OCI-M2 (cell line): ENCODE data around the gene PELI1.
"Not testable (repeated sequence)": the region's sequence is repeated elsewhere in the genome, so short reads cannot be mapped to it uniquely, and the experiment has no call there.

Source experiments
- DNase-seq: peaks from one replicate; lab custom pipeline; 2025; ENCODE audit not compliant: unreplicated experiment; lab: John Stamatoyannopoulos, UW

PELI1 gene

GRCh38 chr2:64124168-64124567 is 20.1 kb downstream of the PELI1 start:
- no peak for DNase-seq

- DNase-seq: no peak
Measured at GRCh38 chr2:64123740-64124139, 20.5 kb downstream of the PELI1 start.

DNA sequence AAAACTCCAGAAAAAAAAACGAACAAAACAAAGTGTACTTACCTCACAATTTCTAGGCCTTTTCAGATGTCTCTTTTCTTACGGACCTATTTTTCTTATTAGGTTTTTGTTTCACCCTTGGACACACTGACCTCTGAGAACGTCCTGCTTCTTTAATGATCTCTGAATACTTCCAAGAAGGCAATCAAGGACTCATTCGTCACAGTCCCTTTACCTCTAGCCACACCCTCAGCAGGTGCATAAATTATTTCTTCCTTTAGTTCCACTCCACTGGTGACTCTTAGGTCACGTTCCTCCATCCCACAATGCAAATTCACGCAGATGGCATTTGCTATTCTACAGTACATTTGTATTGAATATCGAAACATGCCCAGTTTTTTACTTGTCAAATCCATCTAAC is 21.9 kb downstream of the PELI1 start:
- DNase-seq: no peak

DNA sequence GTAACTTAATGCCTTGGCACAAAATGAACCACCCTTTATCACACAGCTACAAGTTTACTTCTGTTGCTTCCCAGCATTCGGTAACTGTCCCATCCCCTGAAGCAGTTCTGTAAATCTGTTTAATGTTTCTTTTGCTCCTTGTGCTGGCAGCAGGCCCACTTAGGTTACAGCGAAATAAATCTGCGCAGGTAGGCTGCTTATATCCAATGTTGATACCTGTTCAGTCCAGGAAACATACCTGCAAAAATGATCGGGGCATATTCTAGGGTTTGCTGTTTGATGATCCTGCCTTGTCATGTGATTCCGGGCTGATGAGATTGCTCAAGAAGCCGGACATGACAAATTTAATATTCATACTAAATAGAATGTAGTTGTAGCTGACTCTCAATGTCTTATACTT is 23.3 kb downstream of the PELI1 start:
- DNase-seq: no peak

DNA sequence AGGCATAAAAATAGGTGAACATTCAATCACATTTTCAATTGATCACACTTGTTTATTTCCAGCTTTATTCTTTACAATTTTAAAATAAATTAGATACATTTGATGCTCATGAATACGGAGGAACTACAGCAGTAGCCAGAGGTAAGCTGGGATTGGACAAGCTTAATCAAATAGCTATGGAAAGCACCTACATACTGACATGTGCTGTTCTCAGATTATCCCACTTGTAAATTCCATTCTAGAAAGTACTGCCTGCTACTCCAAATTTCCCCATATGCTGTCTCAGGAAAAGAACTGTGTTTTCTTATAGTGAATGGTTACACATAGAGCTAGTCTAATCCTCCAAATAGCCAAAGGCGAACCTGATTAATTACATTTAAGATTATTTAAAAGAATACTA is 24.2 kb downstream of the PELI1 start:
- no peak for DNase-seq

- no peak for DNase-seq
Measured at GRCh38 chr2:64119369-64119768, 24.9 kb downstream of the PELI1 start.

DNA sequence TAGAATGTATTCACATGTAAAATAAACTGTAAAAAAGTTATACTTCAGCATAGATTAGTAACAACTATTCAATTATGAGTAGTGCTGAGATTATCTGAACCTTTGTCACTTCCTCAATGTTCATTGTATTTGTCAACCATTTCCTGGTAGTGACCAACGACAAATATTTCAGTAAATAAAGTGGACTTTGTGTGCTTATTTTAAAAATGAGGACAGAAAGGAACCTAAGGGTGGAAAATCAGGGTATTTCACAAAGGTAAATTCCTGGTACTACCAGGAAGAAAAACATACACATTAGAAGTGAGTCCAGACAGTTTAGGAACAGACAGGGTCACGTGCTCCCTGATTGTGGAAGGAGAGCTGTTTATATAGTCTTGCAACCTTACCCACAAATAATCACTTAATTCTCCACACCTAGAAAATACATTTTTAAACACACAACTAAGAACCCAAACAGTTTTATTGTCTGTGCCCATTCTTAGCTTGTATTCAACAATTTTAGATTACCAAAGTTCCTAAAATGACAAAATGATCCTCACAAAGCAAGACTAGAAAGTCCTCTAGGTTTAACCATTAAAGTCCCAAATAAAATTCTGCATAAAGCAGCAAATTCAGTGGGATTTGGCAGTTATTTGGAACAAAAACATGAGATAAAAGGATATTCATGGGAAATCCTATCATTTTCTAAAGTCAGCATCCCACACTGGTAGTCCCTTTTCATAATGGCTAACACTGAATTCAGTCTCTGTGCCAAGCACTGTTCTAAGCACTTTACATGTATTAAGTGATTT is 28.2 kb downstream of the PELI1 start:
- no peak for DNase-seq

- no peak for DNase-seq
Measured at GRCh38 chr2:64114912-64115277, 29.3 kb downstream of the PELI1 start.

DNA sequence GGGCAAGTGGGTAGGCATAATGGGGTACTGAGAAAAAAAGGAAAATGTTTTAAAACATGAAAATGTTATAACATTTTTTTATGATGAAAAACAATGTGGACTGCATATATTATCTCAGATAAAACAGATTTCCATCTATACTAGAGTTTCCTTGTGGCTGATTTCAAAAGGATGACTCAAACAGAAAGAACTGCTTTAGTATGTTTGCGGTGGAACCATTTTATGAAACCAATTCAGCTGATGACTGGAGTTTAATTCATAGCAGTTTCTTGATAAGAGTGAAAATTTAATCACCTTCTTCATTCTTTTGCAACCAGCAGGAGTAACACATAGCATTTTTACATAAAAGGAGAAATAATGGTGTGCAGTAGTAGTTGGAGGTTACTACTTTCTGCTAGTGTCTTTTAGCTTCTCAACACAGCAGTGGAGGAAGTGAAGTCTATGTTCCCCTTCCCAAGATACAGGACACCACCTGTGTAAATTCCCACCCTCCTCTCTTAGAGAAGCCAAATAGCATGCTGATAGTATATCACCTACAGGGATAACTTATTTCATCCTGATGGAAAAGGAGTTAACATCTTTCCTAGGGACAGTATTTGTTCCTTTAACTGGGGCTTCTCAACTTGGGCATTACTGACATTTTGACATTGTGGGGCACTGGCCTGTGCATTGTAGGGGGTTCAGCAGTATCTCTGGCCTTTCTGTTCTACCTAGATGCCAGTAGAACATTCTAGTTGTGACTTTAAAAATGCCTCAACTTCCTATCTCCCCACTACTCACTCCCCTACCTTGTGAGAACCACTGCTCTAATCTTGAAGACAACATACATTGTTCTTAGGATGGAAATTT is 29.9 kb downstream of the PELI1 start:
- no peak for DNase-seq

DNA sequence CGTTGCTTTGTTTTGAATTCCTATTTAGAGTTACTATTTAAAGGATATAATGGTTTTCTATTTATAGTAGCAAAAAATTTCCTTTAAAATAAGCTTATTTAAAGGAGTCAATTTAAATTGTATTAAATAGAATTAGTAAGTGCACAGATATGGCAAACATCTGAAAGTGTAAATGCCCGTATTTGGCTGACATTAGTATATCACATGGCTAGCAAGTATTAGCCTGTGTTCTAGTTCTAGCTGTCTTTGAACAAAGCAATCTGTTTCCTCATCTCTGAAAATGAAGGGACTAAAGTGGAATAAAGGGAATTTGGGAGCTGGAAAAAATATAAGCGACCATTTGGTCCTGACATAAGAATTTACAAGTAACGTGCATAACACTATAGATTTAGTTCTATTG is 32.2 kb downstream of the PELI1 start:
- no peak for DNase-seq

DNA sequence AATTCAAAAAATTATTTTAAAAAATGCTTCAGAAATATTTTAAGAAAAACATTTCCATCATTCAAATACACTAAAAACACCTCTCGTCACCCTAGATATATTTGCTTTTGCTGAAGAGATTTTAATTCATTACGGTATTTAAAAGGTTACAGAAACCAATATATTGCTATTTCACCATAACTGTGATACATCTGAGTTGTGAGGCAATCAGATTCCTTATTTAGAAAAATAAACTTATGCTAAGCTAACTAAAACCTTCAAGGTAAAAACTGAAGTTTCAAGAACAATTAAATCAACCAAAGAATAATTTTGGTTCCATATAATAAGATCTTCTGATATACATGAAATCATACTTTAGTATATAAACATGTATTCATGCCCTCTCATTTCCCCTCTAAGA is 32.8 kb downstream of the PELI1 start:
- DNase-seq: no peak

DNA sequence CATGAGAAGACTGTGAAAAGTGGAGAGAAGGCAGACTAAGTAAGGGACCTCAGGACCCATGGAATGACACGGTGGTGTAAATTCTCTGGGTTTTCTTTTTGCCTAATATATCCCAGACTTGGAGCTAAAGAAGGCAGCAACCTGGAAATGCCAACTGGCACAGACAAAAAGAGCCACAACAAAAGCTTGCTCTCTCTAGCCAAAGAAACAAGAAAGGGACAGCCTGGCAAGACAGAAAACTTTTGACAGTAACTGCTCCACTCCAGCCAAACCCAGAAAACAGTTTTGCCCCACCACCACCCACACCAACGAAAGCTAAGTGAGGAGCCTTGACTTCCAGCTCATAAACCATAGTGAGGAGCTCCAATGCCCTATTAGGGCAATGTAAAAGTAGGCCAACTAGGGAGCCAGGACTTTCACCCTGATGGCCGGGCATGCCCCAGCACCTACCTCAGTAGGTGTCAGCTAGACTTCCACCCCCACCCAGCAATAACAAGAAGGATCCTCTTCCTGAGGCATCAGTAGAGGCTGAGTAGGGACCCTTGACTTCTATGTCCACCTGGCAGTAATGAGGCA is 35.5 kb downstream of the PELI1 start:
- no peak for DNase-seq

DNA sequence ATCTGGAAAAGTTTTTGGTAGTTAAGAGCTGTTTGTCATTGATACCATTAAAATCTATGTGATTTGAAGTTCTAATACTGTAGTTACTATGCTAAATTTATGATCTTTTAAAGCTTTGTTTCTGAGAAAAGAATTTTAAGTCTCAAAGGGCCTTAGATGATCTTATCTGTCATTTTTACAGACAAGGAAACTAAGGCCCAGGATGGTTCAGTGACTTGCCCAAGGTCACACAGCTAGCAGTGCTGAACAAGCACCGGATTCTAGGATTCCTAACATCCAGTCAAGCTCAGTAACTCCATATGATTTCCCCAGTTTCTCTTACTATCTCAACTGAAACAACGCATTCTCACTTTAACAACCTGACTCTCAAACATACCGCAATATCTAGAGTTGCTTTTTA is 37.7 kb downstream of the PELI1 start:
- no peak for DNase-seq

DNA sequence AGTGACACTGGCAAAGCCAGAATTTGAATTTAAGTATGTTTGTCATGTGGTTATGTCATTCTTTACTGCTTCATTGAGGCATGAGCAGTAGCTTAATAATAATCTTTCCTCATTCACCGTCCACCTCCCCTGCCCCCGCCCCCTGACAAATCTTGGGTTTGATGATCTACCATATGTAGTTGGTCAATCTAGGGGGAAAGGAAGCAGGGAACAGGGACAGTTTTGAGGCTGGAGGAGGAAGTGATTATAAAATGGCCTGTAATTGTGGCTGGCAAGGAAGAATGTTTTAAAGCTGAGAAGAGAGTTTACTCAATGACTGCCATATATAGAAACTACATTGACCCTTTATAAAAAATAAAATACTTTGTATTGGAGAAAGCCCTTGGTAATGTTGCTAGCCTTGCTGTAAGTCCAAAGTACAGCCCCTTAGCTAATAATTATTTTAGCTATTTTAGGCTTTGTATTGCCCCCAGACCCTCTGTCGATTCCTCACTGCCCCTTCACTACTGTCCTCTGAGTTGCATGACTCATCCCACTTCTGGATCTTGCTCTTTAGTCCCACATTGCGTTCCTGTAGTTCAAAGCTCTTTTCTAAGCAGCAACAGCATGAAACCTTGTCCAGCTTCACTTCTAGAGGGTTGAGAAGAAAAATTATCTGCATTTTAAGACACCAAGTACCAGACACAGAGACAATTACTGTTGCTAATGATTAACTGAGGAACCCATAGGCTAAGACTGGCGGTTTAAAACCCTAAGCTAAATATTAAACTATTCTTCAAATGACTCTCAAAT is 38.4 kb downstream of the PELI1 start:
- no peak for DNase-seq

- DNase-seq: no peak
Measured at GRCh38 chr2:64104933-64105332, 39.3 kb downstream of the PELI1 start.

DNA sequence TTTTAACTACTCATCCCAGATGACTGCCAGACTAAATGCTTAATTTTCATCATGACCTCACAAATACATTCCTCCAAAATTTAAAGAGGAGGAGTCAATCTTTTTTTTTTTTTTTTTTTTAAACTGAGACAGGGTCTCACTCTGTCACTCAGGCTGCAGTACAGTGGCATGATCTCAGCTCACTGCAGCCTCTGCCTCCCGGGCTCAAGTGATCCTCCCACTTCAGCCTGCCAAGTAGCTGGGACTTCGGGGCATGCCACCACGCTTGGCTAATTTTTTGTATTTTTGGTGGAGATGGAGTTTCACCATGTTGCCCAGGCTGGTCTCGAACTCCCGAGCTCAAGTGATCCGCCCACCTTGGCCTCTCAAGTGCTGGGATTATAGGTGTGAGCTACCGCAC is 41.5 kb downstream of the PELI1 start:
- not testable (repeated sequence) for DNase-seq

GRCh38 chr2:64101141-64101591 is 43.1 kb downstream of the PELI1 start:
- DNase-seq: no peak

GRCh38 chr2:64100584-64100983 is 43.6 kb downstream of the PELI1 start:
- not testable (repeated sequence) for DNase-seq

- no peak for DNase-seq
Measured at GRCh38 chr2:64094663-64095382, 49.4 kb downstream of the PELI1 start.

DNA sequence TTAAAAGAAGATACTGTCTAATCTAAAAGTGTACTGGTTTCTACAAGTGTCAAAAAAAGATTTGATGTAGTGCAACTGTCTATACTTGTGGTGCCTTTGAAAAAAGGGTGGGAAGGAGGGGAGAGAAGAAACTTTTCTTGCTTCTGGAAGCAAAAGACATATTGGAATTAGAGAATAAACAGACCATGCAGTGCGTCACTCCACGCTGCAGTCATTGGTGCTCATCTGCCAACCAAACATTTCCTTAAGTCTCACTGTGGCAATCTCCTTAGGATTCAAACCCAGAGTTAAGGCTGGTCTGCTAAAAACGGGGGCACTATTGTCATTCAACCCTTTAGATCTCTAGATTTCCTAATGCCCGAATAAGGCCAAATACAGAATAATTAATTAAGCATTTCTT is 50.9 kb downstream of the PELI1 start:
- no peak for DNase-seq

GRCh38 chr2:64092502-64092901 is 51.7 kb downstream of the PELI1 start:
- DNase-seq: no peak
